HepG2 (cell line): ENCODE results near the gene CDO1. TPM values are rescaled to one million over a fixed set of nuclear protein-coding genes. Genes with fewer than 3 reads are reported as not detected.
A peak's percentile ranks its signal among the peaks of the same experiment; 100 is the strongest.

Experiments used
- ATAC-seq: fragments of 200-7000 bp; cut with Tn5 transposase; 3 replicates; pipeline ENCODE4 v1.9.1; 2020; ENCODE audit warnings: mild to moderate bottlenecking, moderate library complexity
- BruUV-seq: library from RNA; stranded (reverse); fragments of 400-500 nt; replicated peaks from 2 replicates; lab custom pipeline; 2021; lab: Mats Ljungman, UMichigan
- CTCF ChIA-PET: fragments of 300-600 bp; formaldehyde crosslinking; extraction: SDS; loops from one replicate; lab custom pipeline; 2021; ENCODE audit warnings: low total read pairs, inconsistent platforms, low intra/inter-chr PET ratio; lab: Yijun Ruan, JAX
- POLR2A ChIA-PET: fragments of 350-600 bp; sonication (Branson Sonifier 250); formaldehyde crosslinking; loops from one replicate; lab custom pipeline; 2020; ENCODE audit warnings: antibody characterized with exemption, inconsistent platforms; lab: Yijun Ruan, JAX
- DNase-seq: peaks from one replicate; pipeline ENCODE4 v3.0.0-alpha.2; 2015; ENCODE audit warnings: low spot score
- FAIRE-seq: peaks from 3 replicates; lab custom pipeline; 2011; peaks lifted over from hg19 to GRCh38; lab: Jason Lieb, UNC
- H2AFZ ChIP-seq: one replicate; pipeline ENCODE4 v1.6.1; 2011; ENCODE audit warnings: low read length, inconsistent platforms
- H3K27ac ChIP-seq: fragments of 300-600 bp; 3 replicates; pipeline ENCODE4 v1.8.0; 2011; ENCODE audit warnings: mixed run types, mild to moderate bottlenecking, mixed read lengths, low read length, inconsistent platforms; ENCODE audit not compliant: insufficient read depth; ENCODE audit errors: extremely low read length
- H3K27me3 ChIP-seq, 2 experiments: fragments of 200-600 bp in 1 of 2; 2 replicates in 1 of 2; 3 replicates in 1 of 2; pipeline versions ENCODE4 v1.6.0 to v1.8.0; 2011; ENCODE audit warnings: low read length in 2 of 2, mild to moderate bottlenecking in 2 of 2, moderate library complexity in 2 of 2, inconsistent platforms in 1 of 2; ENCODE audit not compliant: insufficient read depth in 2 of 2, control insufficient read depth in 1 of 2
- H3K36me3 ChIP-seq, 2 experiments: fragments of 200-600 bp in 1 of 2; replicated peaks in 1 of 2; 2 replicates in 1 of 2; 3 replicates in 1 of 2; pipeline versions ENCODE4 v1.5.1 to v1.8.0; 2011; ENCODE audit warnings: low read length in 2 of 2, inconsistent platforms in 1 of 2; ENCODE audit not compliant: insufficient read depth in 2 of 2, control insufficient read depth in 1 of 2
- H3K4me1 ChIP-seq: 2 replicates; pipeline ENCODE4 v1.5.1; 2012; ENCODE audit warnings: low read length, inconsistent platforms; ENCODE audit not compliant: insufficient read depth
- H3K4me2 ChIP-seq: 2 replicates; pipeline ENCODE4 v1.6.0; 2011; ENCODE audit warnings: low read depth, low read length, inconsistent platforms
- H3K4me3 ChIP-seq, 3 experiments: fragments of 200-600 bp in 1 of 3; sonication (generic), shearing (Covaris generic) in 1 of 3; replicated peaks in 1 of 3; 2 replicates each; pipeline ENCODE4 v1.5.1; 2011 to 2016; ENCODE audit warnings: low read length in 3 of 3, inconsistent platforms in 2 of 3, low read depth in 2 of 3, mild to moderate bottlenecking in 2 of 3, control low read depth in 1 of 3, mixed read lengths in 1 of 3; ENCODE audit not compliant: insufficient read depth in 1 of 3
- H3K79me2 ChIP-seq: one replicate; pipeline ENCODE4 v1.6.1; 2011; ENCODE audit warnings: low read length, inconsistent platforms; ENCODE audit not compliant: insufficient read depth
- H3K9ac ChIP-seq: 2 replicates; pipeline ENCODE4 v1.6.0; 2011; ENCODE audit warnings: mild to moderate bottlenecking, low read depth, low read length, inconsistent platforms; ENCODE audit not compliant: insufficient read depth
- H3K9me3 ChIP-seq: 2 replicates; pipeline ENCODE4 v1.5.1; 2012; ENCODE audit warnings: mild to moderate bottlenecking, low read length
- H4K20me1 ChIP-seq: 2 replicates; pipeline ENCODE4 v1.6.0; 2011; ENCODE audit warnings: inconsistent platforms, mild to moderate bottlenecking, low read length, moderate library complexity; ENCODE audit not compliant: insufficient read depth
- BCL6 ChIP-seq: IDR thresholded peaks from 2 replicates; pipeline ENCODE4 v1.6.1; 2016; ENCODE audit warnings: missing genetic modification reagents, missing compliant biosample characterization
- FOSL2 ChIP-seq: sonication (generic); formaldehyde crosslinking; IDR thresholded peaks from 2 replicates; pipeline ENCODE4 v1.4.0; 2020; ENCODE audit warnings: missing genetic modification reagents
- KLF15 ChIP-seq: sonication (generic); formaldehyde crosslinking; IDR thresholded peaks from 2 replicates; pipeline ENCODE4 v1.8.1; 2023; ENCODE audit warnings: borderline replicate concordance, mild to moderate bottlenecking, inconsistent platforms, missing genetic modification reagents, mixed read lengths
- MEIS1 ChIP-seq: sonication (generic); formaldehyde crosslinking; IDR thresholded peaks from 2 replicates; pipeline ENCODE4 v1.9.0; 2021; ENCODE audit warnings: mild to moderate bottlenecking, missing genetic modification reagents, moderate library complexity, borderline replicate concordance
- SMAD9 ChIP-seq: sonication (generic); formaldehyde crosslinking; IDR thresholded peaks from 2 replicates; pipeline ENCODE4 v1.5.1; 2020; ENCODE audit warnings: mild to moderate bottlenecking, missing genetic modification reagents
- ZNF180 ChIP-seq: sonication (generic); formaldehyde crosslinking; IDR thresholded peaks from 2 replicates; pipeline ENCODE4 v1.4.0; 2020; ENCODE audit warnings: low read depth, missing genetic modification reagents, borderline replicate concordance
- ZNF382 ChIP-seq: sonication (generic); formaldehyde crosslinking; IDR thresholded peaks from 2 replicates; pipeline ENCODE4 v1.5.0; 2020; ENCODE audit warnings: missing genetic modification reagents, mild to moderate bottlenecking, borderline replicate concordance
- ZNF589 ChIP-seq: sonication (generic); formaldehyde crosslinking; conservative IDR thresholded peaks from 2 replicates; pipeline ENCODE4 v1.8.0; 2022; ENCODE audit warnings: mild to moderate bottlenecking, moderate library complexity, missing genetic modification reagents
- WGBS: methylation state at CpG from one replicate; pipeline ENCODE4 v1.1.6; 2017; ENCODE audit warnings: low lambda C conversion rate; 5-methylcytosine and 5-hydroxymethylcytosine counted together
- in situ Hi-C: cut with HindIII; loops from 2 replicates; pipeline ENCODE4 v1.10.0; 2017; ENCODE audit warnings: low pct_unique_long_range_greater_than_20kb; ENCODE audit not compliant: extremely low pct_ligation_motif_present
- intact Hi-C: fragments of 100-400 bp; cut with micrococcal nuclease; formaldehyde crosslinking; loops from one replicate; pipeline ENCODE4 v1.10.0; 2022; ENCODE audit not compliant: unreplicated experiment
- polyA plus RNA-seq, 8 experiments: library from polyadenylated mRNA; depleted of rRNA in 3 of 8; stranded (reverse) in 7 of 8; unstranded in 1 of 8; fragments of >200 nt; fragmentation: Illumina TruSeq in 4 of 8; extraction: Trizol in 4 of 8; gene quantifications; 2 replicates each; pipeline versions ENCODE4 v1.2.1 to v1.2.3, GENCODE V29; 2011 to 2016; ENCODE audit warnings: low read depth in 4 of 8, missing spikeins in 1 of 8, mixed read lengths in 1 of 8; ENCODE audit not compliant: insufficient read depth in 1 of 8
- total RNA-seq, 5 experiments: library from RNA; depleted of rRNA; stranded (reverse); fragments of >200 nt; fragmentation: Illumina TruSeq; extraction: Trizol; gene quantifications; 2 replicates each; pipeline ENCODE4 v1.2.3, GENCODE V29; 2016; ENCODE audit warnings: low read depth in 1 of 5

The CDO1 gene
- total and polyA plus RNA-seq, 2 of the 13 experiments (the other 11 are each of a cell fraction or from before 2014, with no cell fraction given) = 3.2 to 4.4 TPM

DNA sequence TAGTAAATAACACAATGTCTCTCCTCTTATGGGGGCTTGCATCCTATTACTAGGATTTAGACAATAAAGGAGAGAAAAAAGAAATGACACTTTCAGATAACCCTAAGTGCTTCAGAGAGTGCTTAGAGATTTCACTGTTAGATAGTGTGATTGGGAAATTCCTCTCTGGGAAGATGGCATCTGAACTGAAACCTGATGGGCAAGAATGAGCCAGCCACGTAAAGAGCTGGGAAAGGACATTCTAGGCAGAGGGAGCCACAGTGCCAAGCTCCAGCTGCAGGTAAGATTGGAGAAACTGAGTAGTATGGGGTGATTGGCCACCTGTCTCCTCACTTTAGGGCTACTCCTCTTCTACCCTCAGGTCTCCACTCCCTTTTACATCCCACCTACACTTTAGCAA, 14.5 kb downstream of the CDO1 start:
- no peak for FAIRE-seq
- CTCF ChIA-PET = no interaction called here
- H3K27ac ChIP-seq = no peak overlapping the region
- H3K9me3 ChIP-seq = no peaks in the 10 kb centered on the region
- TF ChIP-seq ZNF589 (CRISPR knock-in tag) (no peak), ZNF180 (CRISPR knock-in tag) (no peak), MEIS1 (CRISPR knock-in tag) (no peak), SMAD9 (CRISPR knock-in tag) (no peak), FOSL2 (CRISPR knock-in tag) (no peak), ZNF382 (no peak)
- TF ChIP-seq, all 625 proteins: peak for 0
- H3K79me2 ChIP-seq = no peaks in the 10 kb centered on the region
- no peaks in the 10 kb centered on the region for H4K20me1 ChIP-seq
- DNase-seq = no peak
- no peaks in the 10 kb centered on the region for H3K27me3 ChIP-seq
- in situ Hi-C loops (no loop called here), intact Hi-C loops (no loop called here)
- ATAC-seq = no peak
- no peaks in the 10 kb centered on the region for H3K36me3 ChIP-seq
- 36% methylated on average over 1 of the region's 1 CpG for WGBS
- H3K9ac ChIP-seq = no peak overlapping the region
- no TSS peak for BruUV-seq
- no peak overlapping the region for H2AFZ ChIP-seq
- no peak overlapping the region for H3K4me2 ChIP-seq
- H3K4me1 ChIP-seq = peaks cover 32% of the 10 kb centered on the region
- H3K4me3 ChIP-seq = no peak overlapping the region
- POLR2A ChIA-PET = no interaction called here

DNA sequence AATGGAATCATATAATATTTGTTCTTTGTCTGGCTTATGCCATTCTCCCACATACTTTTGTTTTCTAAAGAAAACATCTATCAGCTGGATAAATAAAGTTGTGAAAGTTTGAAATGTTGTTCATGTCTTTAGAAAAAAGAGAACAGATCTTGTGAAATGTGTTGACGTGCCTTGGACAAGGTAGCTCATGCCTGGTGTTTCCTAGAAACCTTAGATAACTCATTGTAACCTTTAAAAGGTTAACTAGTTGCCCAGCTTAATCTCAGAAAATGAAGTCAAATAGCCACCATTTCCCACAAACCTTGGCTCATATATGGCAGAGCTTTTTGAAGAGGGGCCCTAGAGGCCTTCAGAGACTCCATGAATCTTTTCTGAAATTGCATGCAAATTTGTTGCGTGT, 15.3 kb downstream of the CDO1 start:
- H3K4me1 ChIP-seq = peaks cover 33% of the 10 kb centered on the region
- no peak for DNase-seq
- no peak overlapping the region for H3K4me3 ChIP-seq
- FAIRE-seq = no peak
- no peak overlapping the region for H3K27ac ChIP-seq
- H3K79me2 ChIP-seq = no peaks in the 10 kb centered on the region
- intact Hi-C loops (no loop called here), in situ Hi-C loops (no loop called here)
- WGBS = 74% methylated on average over 2 of the region's 2 CpGs
- no peak for ATAC-seq
- ChIA-PET POLR2A (no interaction called here), CTCF (no interaction called here)
- no peaks in the 10 kb centered on the region for H3K9me3 ChIP-seq
- no TSS peak for BruUV-seq
- no peaks in the 10 kb centered on the region for H3K36me3 ChIP-seq
- H4K20me1 ChIP-seq = no peaks in the 10 kb centered on the region
- H3K4me2 ChIP-seq = no peak overlapping the region
- TF ChIP-seq KLF15 (CRISPR knock-in tag) (no peak), BCL6 (CRISPR knock-in tag) (peak; percentile 34; the same call in 1 of the 2 replicates)
- H2AFZ ChIP-seq = no peak overlapping the region
- no peaks in the 10 kb centered on the region for H3K27me3 ChIP-seq
- H3K9ac ChIP-seq = no peak overlapping the region
